IPS DF 4.7 (cell line): ENCODE results near the gene FNDC3B.

ENCODE experiments used
- DNase-seq: peaks from one replicate; pipeline ENCODE4 v3.0.0-alpha.2; 2013; ENCODE audit warnings: low spot score; ENCODE audit errors: extremely low read depth

The FNDC3B gene

GRCh38 chr3:172438186-172438585 is 398.8 kb downstream of the FNDC3B start:
- DNase-seq = no peak

GRCh38 chr3:172441581-172441980 is 402.2 kb downstream of the FNDC3B start:
- DNase-seq = no peak

- DNase-seq = no peak
Observed at GRCh38 chr3:172442606-172443005, 403.2 kb downstream of the FNDC3B start.

- DNase-seq = no peak
Observed at GRCh38 chr3:172444821-172445220, 405.4 kb downstream of the FNDC3B start.

- DNase-seq = no peak
Observed at GRCh38 chr3:172446198-172446597, 406.8 kb downstream of the FNDC3B start.

- no peak for DNase-seq
Observed at GRCh38 chr3:172447611-172448579, 408.5 kb downstream of the FNDC3B start, which contains the start of gene GHSR. Gene GHSR (minus strand): TSS chr3:172448456. CDS start chr3:172448413, 43 bp downstream.

GRCh38 chr3:172448661-172449465 is 409.5 kb downstream of the FNDC3B start:
- no peak for DNase-seq

- DNase-seq = no peak
Observed at GRCh38 chr3:172449466-172450149, 410.2 kb downstream of the FNDC3B start.
